Left cardiac atrium (tissue), 4 donors: Measurements from ENCODE around the gene RGP1. TPM values are rescaled to one million over a fixed set of nuclear protein-coding genes. Genes with fewer than 3 reads are reported as not detected.

Experiments used
- ATAC-seq, 2 donors: fragments of 200-7000 bp; cut with Tn5 transposase; one replicate each; pipeline ENCODE4 v1.9.1; 2020; ENCODE audit warnings: mild to moderate bottlenecking in 2 of 2, moderate library complexity in 2 of 2
- DNase-seq: peaks from one replicate; pipeline ENCODE4 v3.0.0-alpha.2; 2020
- intact Hi-C, 2 donors: fragments of 100-400 bp; cut with DNase I; formaldehyde crosslinking; loops; one replicate each; pipeline versions ENCODE4 v1.14.1 to v1.15.1; 2022 to 2023
- total RNA-seq, 2 donors: library from RNA; stranded (reverse); fragmentation: NEBNext Ultra II Directional; extraction: Animal tissue kit (Norgen Biotek cat#: 25700); gene quantifications; one replicate each; pipeline ENCODE4 v1.2.1, GENCODE V29; 2021
- donor health status: DM: no; HTN: yes; CAD: no.
- donor health status: DM: no; HTN: yes; CAD: no; lungs with severe emphysema.
- donor health status: DM: yes; HTN: yes; CAD: no.
- donor health status: Dilated cardiomyopathy.

Gene RGP1
- total RNA-seq, 2 donors from 2014 or later, result 23.6 to 34.6 TPM

DNA sequence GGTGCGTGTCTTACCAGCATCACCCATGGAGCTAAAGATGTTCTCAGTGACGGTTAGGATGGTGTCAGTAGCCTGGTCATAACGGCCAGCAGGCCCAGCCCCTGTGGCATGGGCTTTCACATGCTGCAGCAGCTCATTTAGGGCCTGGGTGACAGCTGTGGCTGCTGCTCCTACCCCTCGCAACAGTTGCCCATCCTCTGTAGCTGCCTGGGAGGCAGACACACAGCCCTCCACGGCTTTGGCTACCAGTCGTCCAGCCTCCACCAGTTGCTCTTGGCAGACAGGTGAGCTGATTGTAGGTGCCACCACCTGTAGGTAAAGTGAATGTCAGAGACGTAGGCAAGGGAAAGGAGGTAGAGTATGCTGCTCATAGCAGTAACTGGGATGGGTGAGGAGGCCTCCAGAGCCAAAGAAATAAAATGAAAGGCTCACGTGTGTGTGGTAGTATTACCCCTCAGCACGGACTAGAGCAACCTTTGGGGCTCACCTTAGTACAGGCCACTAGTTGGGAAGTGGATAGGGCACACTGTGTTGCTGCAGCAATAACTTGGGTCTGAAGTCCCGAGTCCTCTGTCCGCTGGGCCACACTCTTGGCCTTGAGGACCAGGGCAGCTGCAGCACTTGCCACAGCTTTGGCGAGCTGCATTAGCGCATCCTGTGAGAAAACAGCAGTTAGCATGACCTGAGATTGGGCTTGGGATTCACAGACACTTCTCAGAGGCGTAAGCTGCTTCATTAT, 31.8 kb upstream of the RGP1 start:
- intact Hi-C loops, result no loop called here
- DNase-seq (no peak), ATAC-seq (no peak)

DNA sequence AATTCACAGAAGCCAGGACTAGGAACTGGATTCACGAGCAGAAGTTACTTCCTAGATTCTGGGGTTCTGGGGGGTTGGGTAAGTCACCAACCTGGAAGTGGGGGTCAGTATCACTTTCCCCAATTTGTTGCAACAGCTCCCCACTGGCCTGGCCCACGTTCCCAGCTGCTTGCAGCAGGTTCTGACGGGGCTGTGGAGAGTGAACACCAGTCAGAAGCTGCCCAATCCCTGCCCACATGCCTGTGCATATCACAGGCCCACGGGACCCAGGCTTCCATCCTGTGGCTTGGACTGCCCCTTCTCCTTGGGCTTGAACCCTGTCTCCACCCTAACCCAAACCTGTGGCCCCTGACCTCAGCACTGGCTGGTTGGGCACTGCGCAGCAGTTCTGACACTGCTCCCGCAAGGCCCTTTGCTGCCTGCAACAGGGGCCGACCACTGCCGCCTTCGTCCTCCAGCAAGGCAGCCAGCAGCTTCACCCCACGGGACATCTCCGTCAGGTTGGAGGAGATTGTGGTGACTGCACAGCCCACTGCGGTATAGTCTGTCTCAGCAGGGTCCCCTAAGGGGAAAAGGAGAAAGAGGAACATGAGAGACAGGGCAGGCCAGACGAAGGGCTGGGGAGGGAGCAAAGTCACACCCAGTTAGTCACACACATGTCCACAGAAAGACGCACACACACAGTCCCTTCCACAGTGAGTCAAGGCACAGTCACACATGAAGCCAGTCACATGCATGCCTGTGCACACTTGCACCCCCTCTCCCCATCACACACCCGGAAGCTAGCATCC, 30.2 kb upstream of the RGP1 start:
- ATAC-seq (peak in 1 of 2 donors; percentile 4), DNase-seq (no peak)
- intact Hi-C loops, result no loop called here

DNA sequence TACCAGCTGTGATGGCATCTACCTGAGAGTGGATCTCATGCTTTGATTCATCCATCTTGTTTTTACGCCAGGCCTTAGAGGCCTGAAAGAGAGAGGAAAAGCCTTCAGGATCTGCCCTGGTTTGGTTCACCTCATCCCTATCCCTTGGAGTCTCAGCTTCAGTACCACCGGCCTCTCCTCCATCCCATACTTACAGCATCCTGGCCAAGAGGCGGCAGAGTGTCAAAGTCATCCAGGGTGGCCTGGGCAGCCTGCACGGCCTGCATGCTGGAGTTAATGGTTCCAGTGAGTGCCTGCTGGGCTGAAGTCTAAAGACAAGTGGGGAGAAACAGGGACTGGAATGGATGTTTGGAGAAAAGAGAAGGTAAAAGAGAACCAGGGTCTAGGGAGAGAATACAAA, 29.5 kb upstream of the RGP1 start:
- intact Hi-C loops, result no loop called here
- ATAC-seq (no peak), DNase-seq (no peak)

DNA sequence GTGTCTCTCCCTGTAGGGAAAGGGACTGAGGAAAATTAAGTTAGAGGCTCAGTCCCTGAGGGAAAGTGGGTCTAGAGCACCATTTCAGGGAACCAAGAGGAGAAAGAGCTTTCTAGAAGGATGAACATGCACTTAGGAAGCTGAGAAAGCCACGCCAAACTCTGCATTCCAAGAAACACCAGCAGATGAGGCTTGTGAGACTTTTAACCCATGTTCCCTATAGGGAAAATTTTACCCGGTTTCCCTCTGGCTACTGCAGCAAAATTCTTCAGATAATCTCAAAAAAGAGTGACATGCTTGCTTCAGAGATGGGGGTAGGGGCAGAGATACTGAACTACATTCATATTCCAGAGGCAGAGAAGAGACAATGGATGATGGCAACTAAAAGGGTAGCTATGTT, 25.7 kb upstream of the RGP1 start:
- intact Hi-C loops, result no loop called here

DNA sequence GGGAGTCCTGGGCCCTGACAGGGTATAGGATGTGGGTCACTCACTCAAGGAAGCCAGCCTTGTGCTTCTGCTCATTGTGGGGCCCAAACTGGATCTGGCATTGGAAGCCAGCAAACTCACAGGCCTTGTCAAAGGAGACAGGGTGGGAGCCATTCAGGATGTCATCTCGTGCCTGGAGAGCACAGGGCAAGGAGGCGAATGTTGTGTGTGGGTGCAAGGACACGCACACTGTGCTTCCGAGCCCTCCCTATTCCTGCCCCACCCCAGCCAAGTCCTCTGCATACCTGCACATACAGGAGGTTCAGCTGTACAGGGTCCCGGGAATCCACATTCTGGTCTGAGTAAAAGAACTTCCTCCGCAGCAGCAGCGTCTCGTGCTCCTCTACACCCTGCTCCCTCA, 25.2 kb upstream of the RGP1 start:
- no peak for DNase-seq
- ATAC-seq, result no peak
- intact Hi-C loops, result no loop called here

More for the DNA sequence above, 25.7 kb upstream of the RGP1 start:
- DNase-seq (no peak), ATAC-seq (no peak)

DNA sequence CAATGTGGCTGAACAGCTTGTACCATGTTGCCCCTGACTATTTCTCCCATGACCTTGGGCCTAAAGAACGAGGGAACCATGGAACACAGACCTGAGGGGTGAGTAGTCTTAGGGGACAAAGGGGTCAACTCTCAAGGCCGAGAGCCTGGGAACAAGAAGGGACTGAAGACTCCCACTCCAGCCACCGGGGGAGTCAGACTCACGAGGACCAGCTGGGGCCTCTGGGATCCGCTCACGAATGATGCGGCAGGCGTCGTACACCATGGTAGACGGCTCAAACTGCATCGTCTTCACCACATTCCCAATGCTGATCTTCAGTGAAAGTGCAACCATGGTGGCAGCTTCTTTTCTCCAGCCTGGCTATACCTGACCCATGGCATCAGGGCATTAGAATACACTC, 23.7 kb upstream of the RGP1 start:
- ATAC-seq, result no peak
- intact Hi-C loops, result loop anchor here in 1 of 2 donors (5.0 kb wide), 1 partner anchor 33 kb away; no protein-coding TSS in a partner anchor
- DNase-seq, result no peak

DNA sequence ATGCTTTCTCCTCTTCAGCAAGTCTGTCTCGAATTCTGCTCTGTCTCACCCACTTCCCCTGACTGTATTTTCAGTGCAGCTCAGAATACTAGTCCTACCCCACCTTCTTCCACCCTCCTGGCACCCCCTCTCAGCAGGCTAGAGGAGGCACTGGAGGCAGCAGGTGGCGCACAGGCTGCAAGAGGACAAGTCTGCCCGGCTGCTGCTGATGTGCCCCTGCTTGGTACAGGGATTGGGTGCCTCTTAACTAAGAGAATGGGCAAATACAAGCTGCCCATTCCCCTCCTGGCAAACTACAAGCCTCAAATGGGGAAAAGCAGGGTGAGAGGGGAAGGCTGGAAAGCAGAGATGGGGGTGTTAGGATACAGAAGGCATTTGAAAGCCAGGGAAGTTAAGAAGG, 22.2 kb upstream of the RGP1 start:
- intact Hi-C loops, result loop anchor here in 1 of 2 donors (5.0 kb wide), 1 partner anchor 35 kb away; no protein-coding TSS in a partner anchor
- peak; percentile 20 to 56 for ATAC-seq
- peak; percentile 53 for DNase-seq

DNA sequence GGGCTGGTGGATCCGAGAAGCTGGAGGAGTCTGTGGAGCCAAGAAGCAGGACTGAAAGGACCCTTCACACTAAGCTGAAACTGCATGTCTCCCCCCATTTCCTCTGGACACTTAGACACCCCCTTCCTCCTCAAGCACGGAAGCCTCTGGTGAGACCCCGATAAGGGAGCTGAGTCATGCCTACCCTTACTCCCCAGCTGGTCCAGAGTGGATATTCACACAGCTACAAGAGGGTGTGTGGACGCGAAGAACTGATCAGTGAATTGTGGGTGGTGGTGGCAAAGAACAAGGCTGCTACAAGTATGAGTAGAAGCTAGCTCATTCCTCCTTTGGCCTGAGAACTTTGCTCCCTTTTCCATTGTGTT, 21.4 kb upstream of the RGP1 start:
- intact Hi-C loops, result loop anchor here in 1 of 2 donors (2.0 to 5.0 kb wide), 2 partner anchors 35 to 67 kb away; no protein-coding TSS in a partner anchor
- no peak for DNase-seq
- ATAC-seq, result no peak

DNA sequence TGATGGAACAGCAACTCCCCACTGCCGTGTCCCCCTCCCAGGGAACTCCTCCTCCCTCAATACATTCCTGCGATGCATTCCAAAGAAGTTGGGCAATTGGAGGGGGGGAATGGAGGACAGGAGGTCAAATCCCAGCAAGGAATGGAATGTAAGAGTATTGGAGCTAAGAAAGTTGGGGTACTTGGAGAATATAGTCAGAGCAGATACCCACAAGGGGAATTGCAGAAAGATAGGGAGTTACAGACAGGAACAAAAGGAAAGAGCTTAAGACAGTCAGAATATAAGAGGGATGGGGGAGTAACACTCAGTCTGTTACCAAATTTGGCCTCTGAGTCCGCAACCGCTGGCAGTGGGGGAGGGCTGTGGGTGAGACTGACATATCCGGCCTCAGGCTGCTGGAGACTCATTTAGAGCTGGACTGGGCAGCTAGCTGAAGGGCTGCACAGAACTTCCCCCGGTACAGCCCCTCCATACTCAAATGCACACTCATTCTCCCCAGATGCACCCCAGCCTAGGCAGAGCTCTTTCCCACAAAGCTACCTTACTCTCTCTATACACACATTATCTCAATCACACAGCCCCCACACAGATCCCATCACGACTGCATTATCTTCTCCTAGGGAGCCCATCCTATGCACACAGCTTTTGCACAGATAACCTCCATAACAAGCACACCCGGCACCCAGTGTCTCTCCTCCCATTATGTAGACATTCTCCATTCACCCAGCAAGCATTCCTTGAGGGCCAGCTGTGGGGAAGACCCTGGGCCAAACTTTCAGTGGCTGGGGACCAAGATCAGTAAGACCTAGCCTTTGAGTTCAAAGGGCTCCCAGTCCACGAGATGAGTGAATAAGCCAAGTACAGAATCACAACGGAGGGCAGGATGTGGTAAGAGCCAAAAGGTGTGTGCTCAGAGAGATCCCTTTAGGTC, 20.8 kb upstream of the RGP1 start:
- intact Hi-C loops, result loop anchor here in 1 of 2 donors (2.0 to 5.0 kb wide), 2 partner anchors 36 to 68 kb away; no protein-coding TSS in a partner anchor
- ATAC-seq (peak; percentile 39 to 50), DNase-seq (peak; percentile 85)

DNA sequence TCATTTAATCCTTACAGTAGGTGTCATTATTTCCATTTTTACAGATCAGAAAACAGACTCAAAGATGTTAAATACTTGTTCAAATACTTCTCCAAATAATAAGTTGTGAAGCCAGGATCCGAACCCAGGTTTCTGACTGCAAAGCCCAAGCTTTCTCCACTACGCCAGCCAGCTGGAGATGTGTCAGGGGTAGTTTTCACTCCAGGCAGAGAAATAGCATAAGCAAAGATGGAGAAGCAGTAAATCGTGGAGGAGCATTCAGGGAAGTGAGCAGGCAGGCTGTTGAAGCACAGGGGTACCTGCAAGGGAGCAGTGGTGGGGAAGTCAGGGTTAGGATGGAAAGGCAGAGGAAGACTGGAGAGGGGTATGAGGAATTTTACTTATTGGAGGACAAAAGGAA, 20.0 kb upstream of the RGP1 start:
- DNase-seq (no peak), ATAC-seq (no peak)
- intact Hi-C loops, result loop anchor here in 1 of 2 donors (2.0 to 5.0 kb wide), 2 partner anchors 37 to 68 kb away; no protein-coding TSS in a partner anchor

DNA sequence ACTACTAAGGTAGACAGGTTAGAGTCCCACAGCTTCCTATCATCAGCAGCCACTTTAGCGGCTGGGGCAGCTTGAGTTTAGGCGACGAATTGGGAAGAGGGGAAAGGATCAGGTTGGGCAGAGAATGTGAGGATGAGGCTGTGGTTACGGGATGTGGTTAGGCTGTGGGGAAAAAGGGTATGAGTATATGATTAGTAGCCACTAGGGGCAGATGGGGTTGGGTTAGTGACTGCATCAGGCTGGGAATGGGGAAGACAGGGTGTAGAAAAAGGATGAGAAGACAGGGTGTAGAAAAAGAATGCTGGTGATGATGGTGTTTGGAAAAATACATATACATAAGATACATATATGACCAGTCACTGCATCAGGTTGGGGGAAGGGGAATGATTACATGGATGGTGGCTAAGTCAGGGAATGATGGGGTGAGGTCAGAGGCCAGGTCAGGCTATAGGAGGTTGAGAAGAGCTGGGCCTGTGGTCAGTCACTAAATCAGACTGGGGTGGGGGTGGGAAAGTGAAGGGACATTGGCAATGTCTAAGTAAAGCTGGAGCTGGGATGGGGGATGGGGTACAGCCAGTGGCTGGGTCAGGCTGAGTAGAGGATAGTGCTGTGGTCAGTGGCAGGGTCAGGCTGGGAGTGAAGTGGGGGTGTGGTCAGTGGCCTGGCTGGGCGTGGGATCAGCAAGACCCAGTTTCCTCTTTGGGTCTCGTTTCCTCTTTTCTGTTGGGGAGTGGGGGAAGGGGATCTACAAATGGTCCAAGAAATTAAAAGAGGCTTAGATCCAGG, 19.2 kb upstream of the RGP1 start:
- ATAC-seq (peak in 1 of 2 donors; percentile 4), DNase-seq (peak; percentile 72)
- intact Hi-C loops, result loop anchor here in 1 of 2 donors (2.0 to 5.0 kb wide), 2 partner anchors 38 to 69 kb away; no protein-coding TSS in a partner anchor

DNA sequence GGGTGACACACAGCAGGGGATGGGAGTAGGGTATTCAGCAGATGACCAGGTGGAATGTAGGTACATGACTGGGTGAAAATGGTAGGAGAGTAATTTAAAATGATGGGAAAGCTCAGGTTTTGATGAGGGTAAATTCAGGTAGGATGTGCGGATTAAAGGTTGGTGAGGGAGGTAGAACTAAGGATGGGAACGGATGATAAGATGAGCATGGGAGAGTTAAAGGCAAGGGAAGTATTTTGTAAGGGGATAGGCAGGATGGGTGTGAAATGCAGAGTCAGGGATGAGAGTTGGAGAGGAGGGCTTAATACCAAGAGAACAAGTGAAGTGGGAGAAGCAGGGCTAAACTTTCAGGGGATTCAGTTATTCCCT, 18.6 kb upstream of the RGP1 start:
- intact Hi-C loops, result no loop called here

DNA sequence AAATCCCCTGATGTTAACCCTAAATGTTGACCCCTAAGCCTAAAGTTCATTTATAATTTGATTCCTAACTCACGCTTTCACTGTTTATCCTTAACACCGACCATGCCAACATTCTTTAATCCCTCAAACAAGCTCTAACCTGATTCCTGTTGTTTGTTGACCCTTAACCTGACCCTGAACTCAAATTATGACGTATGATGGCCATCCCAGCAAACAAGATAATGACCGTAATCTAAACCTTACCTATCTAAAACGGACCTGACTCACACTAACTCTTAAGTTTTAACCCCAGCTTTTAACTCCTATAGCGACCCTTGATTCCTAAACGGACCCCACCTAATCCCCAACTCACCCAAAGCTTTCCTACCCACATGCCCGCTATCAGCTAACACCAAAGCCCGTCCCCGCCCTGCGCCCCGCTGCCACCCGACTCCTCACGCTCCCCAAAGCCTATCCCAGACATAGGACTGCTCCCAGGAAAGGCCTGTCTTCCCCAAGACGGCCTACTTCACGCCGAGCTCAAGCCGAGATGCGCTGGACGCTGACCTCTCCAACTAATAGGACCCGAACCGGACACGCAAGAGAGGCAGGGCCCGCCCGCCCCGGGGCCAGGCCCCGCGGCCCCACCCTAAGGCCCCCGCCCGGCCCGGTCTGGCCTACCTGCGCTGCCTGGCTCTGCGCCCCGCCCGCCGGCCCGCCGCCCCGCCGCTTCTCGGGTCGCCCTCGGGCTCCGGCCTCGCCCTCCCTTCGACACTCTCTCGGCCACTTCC, 17.5 kb upstream of the RGP1 start:
- DNase-seq (no peak), ATAC-seq (no peak)
- intact Hi-C loops, result no loop called here

More for the DNA sequence above, 18.6 kb upstream of the RGP1 start:
- DNase-seq, result no peak
- no peak for ATAC-seq

DNA sequence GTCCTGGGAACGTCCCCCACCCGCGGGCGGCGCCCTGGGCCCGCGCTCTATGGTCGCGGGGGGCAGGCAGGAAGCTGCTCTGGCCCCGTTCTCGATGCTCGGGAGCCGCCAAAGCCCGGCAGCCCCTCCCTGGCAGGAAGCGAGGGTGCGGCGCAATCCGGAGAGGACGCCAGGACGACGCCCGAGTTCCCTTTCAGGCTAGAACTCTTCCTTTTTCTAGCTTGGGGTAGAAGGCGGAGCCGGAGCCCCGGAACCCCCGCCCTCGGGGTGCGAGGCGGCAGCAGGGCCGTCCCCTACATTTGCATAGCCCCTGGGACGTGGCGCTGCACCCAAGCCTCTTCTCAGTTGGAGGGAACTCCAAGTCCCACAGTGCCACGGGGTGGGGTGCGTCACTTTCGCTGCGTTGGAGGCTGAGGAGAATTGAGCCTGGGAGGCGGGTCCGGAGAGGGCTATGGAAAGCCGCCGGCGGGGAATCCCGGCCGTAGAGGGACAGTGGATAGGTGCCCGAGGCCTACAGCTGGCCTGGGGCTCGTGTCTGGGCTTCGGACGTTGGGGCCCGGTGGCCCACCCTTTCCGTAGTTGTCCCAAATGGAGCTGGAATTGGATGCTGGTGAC, 16.8 kb upstream of the RGP1 start, which contains the start of the genes CREB3 and TLN1:
CREB3 (plus strand) TSS at position 482 of the 615 bp plus-strand sequence; CDS start at position 589, 107 bp downstream.
TLN1 (minus strand) TSS at position 11 of the 615 bp plus-strand sequence. CDS start 6,501 bp downstream, outside the sequence.
- ATAC-seq, result peak; percentile 89 to 91
- intact Hi-C loops, result no loop called here

DNA sequence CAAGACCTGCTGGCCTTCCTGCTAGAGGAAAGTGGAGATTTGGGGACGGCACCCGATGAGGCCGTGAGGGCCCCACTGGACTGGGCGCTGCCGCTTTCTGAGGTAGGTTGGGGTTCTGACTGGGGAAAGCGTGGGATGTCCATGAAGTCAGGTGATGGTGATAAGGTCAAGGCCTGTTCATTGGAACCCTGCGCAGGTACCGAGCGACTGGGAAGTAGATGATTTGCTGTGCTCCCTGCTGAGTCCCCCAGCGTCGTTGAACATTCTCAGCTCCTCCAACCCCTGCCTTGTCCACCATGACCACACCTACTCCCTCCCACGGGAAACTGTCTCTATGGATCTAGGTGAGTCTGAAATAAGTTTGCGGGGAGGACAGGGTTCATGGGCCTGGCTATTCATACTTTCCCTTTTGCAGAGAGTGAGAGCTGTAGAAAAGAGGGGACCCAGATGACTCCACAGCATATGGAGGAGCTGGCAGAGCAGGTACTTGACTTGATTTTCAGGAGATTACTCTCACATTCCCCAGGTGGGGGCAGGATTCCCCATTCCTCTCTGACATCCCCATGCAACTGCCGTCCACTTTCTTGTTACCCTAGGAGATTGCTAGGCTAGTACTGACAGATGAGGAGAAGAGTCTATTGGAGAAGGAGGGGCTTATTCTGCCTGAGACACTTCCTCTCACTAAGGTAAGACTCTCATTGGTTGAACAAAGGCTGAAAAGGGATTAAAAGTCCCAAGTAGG, 16.1 kb upstream of the RGP1 start:
- DNase-seq, result no peak
- peak in 1 of 2 donors; percentile 0 for ATAC-seq
- intact Hi-C loops, result no loop called here

More for the DNA sequence above, 16.8 kb upstream of the RGP1 start, which contains the start of the genes CREB3 and TLN1:
- peak; percentile 98 for DNase-seq

DNA sequence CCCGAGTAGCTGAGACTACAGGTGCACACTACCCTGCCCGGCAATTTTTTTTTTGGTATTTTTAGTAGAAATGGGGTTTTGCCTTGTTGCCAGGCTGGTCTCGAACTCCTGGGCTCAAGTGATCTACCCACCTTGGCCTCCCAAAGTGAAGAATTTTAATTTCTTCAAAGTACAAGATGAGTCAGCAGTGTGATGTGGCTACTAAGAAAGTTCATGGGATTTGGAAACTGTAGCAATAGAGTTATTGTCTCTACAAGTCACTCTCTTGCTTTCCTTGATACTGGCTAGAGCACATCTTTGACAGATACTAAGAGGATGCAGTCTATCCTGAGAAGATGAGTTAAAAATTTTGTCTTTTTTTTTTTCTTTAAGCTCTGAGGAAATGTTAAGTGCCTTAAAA, 15.0 kb upstream of the RGP1 start:
- intact Hi-C loops, result no loop called here
- no peak for DNase-seq
- ATAC-seq, result no peak
